B cell (primary cell): ENCODE data around the gene TADA3. TPM values are rescaled to one million over a fixed set of nuclear protein-coding genes. Genes with fewer than 3 reads are reported as not detected.

Source experiments
- ATAC-seq: fragments of 200-7000 bp; cut with Tn5 transposase; one replicate; pipeline ENCODE4 v1.10.0; 2021; ENCODE audit warnings: low read depth, mild to moderate bottlenecking, moderate number of reproducible peaks, moderate library complexity
- CTCF ChIA-PET: fragments of 350-600 bp; sonication (Branson Sonifier 250); formaldehyde crosslinking; loops from one replicate; lab custom pipeline; 2021; ENCODE audit warnings: antibody characterized with exemption, inconsistent platforms; lab: Charles Lee
- POLR2A ChIA-PET: fragments of 350-600 bp; sonication (Branson Sonifier 250); formaldehyde crosslinking; loops from one replicate; lab custom pipeline; 2021; ENCODE audit warnings: antibody characterized with exemption; lab: Charles Lee
- DNase-seq: peaks from one replicate; pipeline ENCODE4 v3.0.0; 2013
- H2AFZ ChIP-seq: 2 replicates; pipeline ENCODE4 v1.6.1; 2012; ENCODE audit warnings: mild to moderate bottlenecking, low read depth, low read length; ENCODE audit not compliant: insufficient read depth, poor library complexity, severe bottlenecking
- H3K27ac ChIP-seq, 2 donors: 1 replicate in 1 of 2; 2 replicates in 1 of 2; pipeline ENCODE4 v1.5.1; 2012 to 2013; ENCODE audit warnings: low read length in 2 of 2, mild to moderate bottlenecking in 2 of 2, moderate library complexity in 1 of 2
- H3K27me3 ChIP-seq, 4 experiments: fragments of 200-600 bp in 1 of 4; sonication (generic) in 1 of 4; replicated peaks in 1 of 4; 1 replicate in 2 of 4; 2 replicates in 2 of 4; pipeline versions ENCODE4 v1.6.1 to v1.7.0; 2013 to 2016; ENCODE audit warnings: low read length in 3 of 4, mild to moderate bottlenecking in 2 of 4, mixed read lengths in 1 of 4, moderate library complexity in 1 of 4; ENCODE audit not compliant: insufficient read depth in 4 of 4, control insufficient read depth in 3 of 4; ENCODE audit errors: control extremely low read depth in 1 of 4
- H3K36me3 ChIP-seq, 2 experiments: replicated peaks in 1 of 2; 1 replicate in 1 of 2; 2 replicates in 1 of 2; pipeline versions ENCODE4 v1.6.1 to v1.7.1; 2013; ENCODE audit warnings: low read length in 1 of 2; ENCODE audit not compliant: insufficient read depth in 2 of 2, control insufficient read depth in 1 of 2; ENCODE audit errors: control extremely low read depth in 1 of 2, extremely low read depth in 1 of 2
- H3K4me1 ChIP-seq, 2 donors: fragments of 200-600 bp in 1 of 2; sonication (generic) in 1 of 2; 1 replicate in 1 of 2; 2 replicates in 1 of 2; pipeline versions ENCODE4 v1.5.1 to v1.6.1; 2013 to 2017; ENCODE audit warnings: low read length in 2 of 2; ENCODE audit not compliant: control insufficient read depth in 2 of 2, insufficient read depth in 2 of 2
- H3K4me2 ChIP-seq: replicated peaks from 2 replicates; pipeline ENCODE3; 2012; ENCODE audit warnings: mild to moderate bottlenecking, low read depth, low read length; ENCODE audit not compliant: poor library complexity, severe bottlenecking
- H3K4me3 ChIP-seq, 5 experiments: fragments of 200-600 bp in 1 of 5; sonication (generic) in 1 of 5; 1 replicate in 3 of 5; 2 replicates in 2 of 5; pipeline versions ENCODE4 v1.5.1 to v1.7.0; 2011 to 2016; ENCODE audit warnings: low read length in 4 of 5, mild to moderate bottlenecking in 4 of 5, low read depth in 2 of 5, control low read depth in 1 of 5, moderate library complexity in 1 of 5; ENCODE audit not compliant: insufficient read depth in 1 of 5; ENCODE audit errors: control extremely low read depth in 1 of 5, extremely low read depth in 1 of 5
- H3K79me2 ChIP-seq: fragments of 200-600 bp; sonication (generic); one replicate; pipeline ENCODE4 v1.6.0; 2016; ENCODE audit warnings: low read length; ENCODE audit not compliant: control insufficient read depth, insufficient read depth
- H3K9ac ChIP-seq: fragments of 200-600 bp; sonication (generic); 2 replicates; pipeline ENCODE4 v1.6.1; 2017; ENCODE audit warnings: mild to moderate bottlenecking, low read length, moderate library complexity
- H3K9me3 ChIP-seq, 3 donors: one replicate each; pipeline versions ENCODE4 v1.6.1 to v1.7.1; 2013; ENCODE audit warnings: low read length in 2 of 3; ENCODE audit not compliant: control insufficient read depth in 2 of 3, insufficient read depth in 1 of 3; ENCODE audit errors: control extremely low read depth in 1 of 3
- H4K20me1 ChIP-seq: 2 replicates; pipeline ENCODE4 v1.6.0; 2012; ENCODE audit warnings: mild to moderate bottlenecking, low read length; ENCODE audit not compliant: insufficient read depth, control insufficient read depth, poor library complexity, severe bottlenecking
- H3K27ac Mint-ChIP-seq: one replicate; pipeline ENCODE4 v1.8.0; 2021; ENCODE audit warnings: mixed read lengths
- H3K27me3 Mint-ChIP-seq: one replicate; pipeline ENCODE4 v1.8.0; 2021; ENCODE audit warnings: mixed read lengths
- H3K4me1 Mint-ChIP-seq: one replicate; pipeline ENCODE4 v1.8.0; 2021; ENCODE audit warnings: mixed read lengths
- H3K4me3 Mint-ChIP-seq: one replicate; pipeline ENCODE4 v1.8.0; 2021; ENCODE audit warnings: mixed read lengths
- H3K9me3 Mint-ChIP-seq: one replicate; pipeline ENCODE4 v1.8.0; 2022; ENCODE audit warnings: mixed read lengths; ENCODE audit not compliant: insufficient read depth
- EZH2 ChIP-seq: IDR thresholded peaks from 2 replicates; pipeline ENCODE4 v1.6.1; 2012; ENCODE audit warnings: borderline replicate concordance, low read depth, mild to moderate bottlenecking, moderate library complexity, low read length; ENCODE audit not compliant: insufficient read depth, poor library complexity, severe bottlenecking
- WGBS: methylation state at CpG from one replicate; pipeline ENCODE4 v1.1.5; 2013; ENCODE audit warnings: missing lambda C conversion rate; ENCODE audit not compliant: insufficient coverage; 5-methylcytosine and 5-hydroxymethylcytosine counted together
- intact Hi-C: fragments of 100-400 bp; cut with micrococcal nuclease; formaldehyde crosslinking; loops from one replicate; pipeline ENCODE4 v1.10.0; 2022
- polyA plus RNA-seq: library from polyadenylated mRNA; depleted of rRNA; stranded (reverse); fragments of >200 nt; gene quantifications from 2 replicates; pipeline ENCODE4 v1.2.3, GENCODE V29; 2012
- total RNA-seq, 2 donors: library from RNA; stranded (reverse); fragments of 120-200 nt in 1 of 2; gene quantifications; 1 replicate in 1 of 2; 2 replicates in 1 of 2; pipeline versions ENCODE4 v1.2.3 to v1.2.4, GENCODE V29; 2013 to 2022
- TF ChIP-seq, protein P1 (sequence below): fragments of 200-600 bp; IDR thresholded peaks from one replicate; pipeline ENCODE4 v1.8.0; 2022; ENCODE audit warnings: antibody characterized with exemption, mild to moderate bottlenecking

The TADA3 gene
- total and polyA plus RNA-seq, 2 donors (not counting 1 experiment from before 2014, with no cell fraction given) = 45.4 to 45.6 TPM

DNA sequence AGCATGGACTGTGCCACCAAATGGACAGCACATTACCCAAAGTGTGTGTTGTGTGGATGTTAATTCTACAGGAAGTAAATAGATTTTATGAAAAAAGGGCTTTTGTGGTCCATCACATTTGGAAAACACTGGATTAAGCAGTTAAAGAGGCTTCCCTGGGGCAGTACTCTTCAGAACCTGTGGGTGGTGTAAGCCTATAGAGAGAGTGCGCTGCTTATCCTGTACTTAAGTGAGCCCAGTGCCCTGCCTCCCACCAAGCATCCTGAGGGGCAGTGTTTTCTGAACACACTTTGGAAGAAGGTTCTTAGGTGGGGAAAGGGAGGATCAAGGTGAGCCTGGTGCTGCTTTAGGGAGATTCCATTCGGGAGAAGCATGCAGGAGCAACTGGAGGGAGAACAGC lies 28.7 kb upstream of the TADA3 start:
- Histone ChIP-seq H3K27me3 (no peaks in the 10 kb centered on the region), H3K27ac (no peak overlapping the region), H3K36me3 (peaks cover 0 to 5% of the 10 kb centered on the region in 2 experiments), H3K9me3 (no peaks in the 10 kb centered on the region), H3K79me2 (no peaks in the 10 kb centered on the region), H2AFZ (no peak overlapping the region), H3K4me3 (no peak overlapping the region), H4K20me1 (no peaks in the 10 kb centered on the region), H3K4me2 (no peak overlapping the region), H3K4me1 (no peaks in the 10 kb centered on the region), H3K9ac (no peak overlapping the region)
- Mint-ChIP-seq H3K27ac (no peak overlapping the region), H3K27me3 (no peaks in the 10 kb centered on the region), H3K4me1 (no peaks in the 10 kb centered on the region), H3K9me3 (no peaks in the 10 kb centered on the region), H3K4me3 (no peak overlapping the region)
- POLR2A ChIA-PET = no interaction called here
- CTCF ChIA-PET = no interaction called here
- TF ChIP-seq, protein P1, sequence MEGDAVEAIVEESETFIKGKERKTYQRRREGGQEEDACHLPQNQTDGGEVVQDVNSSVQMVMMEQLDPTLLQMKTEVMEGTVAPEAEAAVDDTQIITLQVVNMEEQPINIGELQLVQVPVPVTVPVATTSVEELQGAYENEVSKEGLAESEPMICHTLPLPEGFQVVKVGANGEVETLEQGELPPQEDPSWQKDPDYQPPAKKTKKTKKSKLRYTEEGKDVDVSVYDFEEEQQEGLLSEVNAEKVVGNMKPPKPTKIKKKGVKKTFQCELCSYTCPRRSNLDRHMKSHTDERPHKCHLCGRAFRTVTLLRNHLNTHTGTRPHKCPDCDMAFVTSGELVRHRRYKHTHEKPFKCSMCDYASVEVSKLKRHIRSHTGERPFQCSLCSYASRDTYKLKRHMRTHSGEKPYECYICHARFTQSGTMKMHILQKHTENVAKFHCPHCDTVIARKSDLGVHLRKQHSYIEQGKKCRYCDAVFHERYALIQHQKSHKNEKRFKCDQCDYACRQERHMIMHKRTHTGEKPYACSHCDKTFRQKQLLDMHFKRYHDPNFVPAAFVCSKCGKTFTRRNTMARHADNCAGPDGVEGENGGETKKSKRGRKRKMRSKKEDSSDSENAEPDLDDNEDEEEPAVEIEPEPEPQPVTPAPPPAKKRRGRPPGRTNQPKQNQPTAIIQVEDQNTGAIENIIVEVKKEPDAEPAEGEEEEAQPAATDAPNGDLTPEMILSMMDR = no peak
- no peak for TF ChIP-seq EZH2
- 89% methylated on average over 2 of the region's 2 CpGs for WGBS
- intact Hi-C loops = no loop called here
- ATAC-seq = no peak
- no peak for DNase-seq

DNA sequence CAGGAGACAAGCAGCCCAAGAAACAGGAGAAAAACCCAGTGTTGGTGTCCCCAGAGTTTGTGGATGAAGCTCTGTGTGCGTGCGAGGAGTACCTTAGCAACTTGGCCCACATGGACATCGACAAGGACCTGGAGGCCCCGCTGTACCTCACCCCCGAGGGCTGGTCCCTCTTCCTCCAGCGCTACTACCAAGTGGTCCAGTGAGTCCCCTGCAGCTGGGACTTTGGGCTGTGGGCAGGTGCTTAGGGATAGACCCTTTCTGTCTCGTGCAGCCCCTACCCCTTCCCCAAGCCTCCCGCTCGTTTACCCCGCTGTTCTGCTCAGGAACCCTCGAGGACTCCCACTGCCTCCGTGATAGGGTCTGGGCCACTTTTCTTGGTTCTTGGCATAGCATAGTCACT lies 28.3 kb upstream of the TADA3 start:
- Histone ChIP-seq H3K9me3 (no peaks in the 10 kb centered on the region), H4K20me1 (no peaks in the 10 kb centered on the region), H3K4me2 (no peak overlapping the region), H3K9ac (no peak overlapping the region), H3K27me3 (no peaks in the 10 kb centered on the region), H3K4me3 (no peak overlapping the region), H3K4me1 (no peaks in the 10 kb centered on the region), H3K79me2 (no peaks in the 10 kb centered on the region), H3K36me3 (peaks cover 0 to 5% of the 10 kb centered on the region in 2 experiments), H3K27ac (no peak overlapping the region), H2AFZ (no peak overlapping the region)
- intact Hi-C loops = no loop called here
- no peaks in the 10 kb centered on the region for H3K27me3 Mint-ChIP-seq
- DNase-seq = no peak
- no peaks in the 10 kb centered on the region for H3K4me1 Mint-ChIP-seq
- WGBS = 96% methylated on average over 7 of the region's 12 CpGs
- POLR2A ChIA-PET = no interaction called here
- ATAC-seq = no peak
- no peaks in the 10 kb centered on the region for H3K9me3 Mint-ChIP-seq
- CTCF ChIA-PET = no interaction called here
- H3K4me3 Mint-ChIP-seq = no peak overlapping the region
- no peak overlapping the region for H3K27ac Mint-ChIP-seq
- TF ChIP-seq, protein P1 = no peak
